ENCODE data around the gene CC2D2A.

CC2D2A gene

DNA sequence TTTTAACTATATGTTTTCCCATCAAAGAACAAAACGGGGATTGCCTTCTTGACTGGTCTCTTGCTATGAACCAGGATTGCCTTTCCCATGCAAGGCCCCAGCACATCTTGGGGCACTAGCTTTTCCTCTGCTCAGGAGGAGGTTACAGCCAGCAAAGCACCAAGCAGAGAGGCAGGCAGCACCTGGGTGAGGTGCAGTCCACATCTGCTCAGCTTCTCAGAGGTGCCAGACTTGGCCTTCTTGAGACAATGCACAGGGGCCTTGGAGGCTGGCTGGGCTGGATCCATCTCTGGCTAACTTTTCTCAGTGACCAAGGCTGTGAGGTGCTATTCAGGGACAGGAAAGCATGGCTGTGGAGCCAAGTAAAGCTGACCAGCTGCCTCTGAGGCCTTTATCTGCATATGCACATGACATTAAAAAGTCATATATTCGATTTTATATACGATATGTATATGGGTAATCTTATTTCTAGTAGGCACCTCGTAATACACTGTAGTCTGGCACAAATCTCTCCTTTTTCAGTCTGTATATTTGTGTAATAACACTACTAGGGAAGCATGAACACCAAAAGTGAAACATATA lies 86.9 kb downstream of the CC2D2A start:
- no peak for DNase-seq (ENCODE audit: low spot score)
- TF ChIP-seq, protein P1, sequence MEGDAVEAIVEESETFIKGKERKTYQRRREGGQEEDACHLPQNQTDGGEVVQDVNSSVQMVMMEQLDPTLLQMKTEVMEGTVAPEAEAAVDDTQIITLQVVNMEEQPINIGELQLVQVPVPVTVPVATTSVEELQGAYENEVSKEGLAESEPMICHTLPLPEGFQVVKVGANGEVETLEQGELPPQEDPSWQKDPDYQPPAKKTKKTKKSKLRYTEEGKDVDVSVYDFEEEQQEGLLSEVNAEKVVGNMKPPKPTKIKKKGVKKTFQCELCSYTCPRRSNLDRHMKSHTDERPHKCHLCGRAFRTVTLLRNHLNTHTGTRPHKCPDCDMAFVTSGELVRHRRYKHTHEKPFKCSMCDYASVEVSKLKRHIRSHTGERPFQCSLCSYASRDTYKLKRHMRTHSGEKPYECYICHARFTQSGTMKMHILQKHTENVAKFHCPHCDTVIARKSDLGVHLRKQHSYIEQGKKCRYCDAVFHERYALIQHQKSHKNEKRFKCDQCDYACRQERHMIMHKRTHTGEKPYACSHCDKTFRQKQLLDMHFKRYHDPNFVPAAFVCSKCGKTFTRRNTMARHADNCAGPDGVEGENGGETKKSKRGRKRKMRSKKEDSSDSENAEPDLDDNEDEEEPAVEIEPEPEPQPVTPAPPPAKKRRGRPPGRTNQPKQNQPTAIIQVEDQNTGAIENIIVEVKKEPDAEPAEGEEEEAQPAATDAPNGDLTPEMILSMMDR (IDR thresholded peaks at IDR 0.05; ENCODE audit: extremely low read depth, insufficient read depth, missing control alignments) = no peak
- in situ Hi-C loops (cut with MboI; ENCODE audit: low pct_unique_long_range_greater_than_20kb, low sequenced_read_pairs, unreplicated experiment) = no loop called here

DNA sequence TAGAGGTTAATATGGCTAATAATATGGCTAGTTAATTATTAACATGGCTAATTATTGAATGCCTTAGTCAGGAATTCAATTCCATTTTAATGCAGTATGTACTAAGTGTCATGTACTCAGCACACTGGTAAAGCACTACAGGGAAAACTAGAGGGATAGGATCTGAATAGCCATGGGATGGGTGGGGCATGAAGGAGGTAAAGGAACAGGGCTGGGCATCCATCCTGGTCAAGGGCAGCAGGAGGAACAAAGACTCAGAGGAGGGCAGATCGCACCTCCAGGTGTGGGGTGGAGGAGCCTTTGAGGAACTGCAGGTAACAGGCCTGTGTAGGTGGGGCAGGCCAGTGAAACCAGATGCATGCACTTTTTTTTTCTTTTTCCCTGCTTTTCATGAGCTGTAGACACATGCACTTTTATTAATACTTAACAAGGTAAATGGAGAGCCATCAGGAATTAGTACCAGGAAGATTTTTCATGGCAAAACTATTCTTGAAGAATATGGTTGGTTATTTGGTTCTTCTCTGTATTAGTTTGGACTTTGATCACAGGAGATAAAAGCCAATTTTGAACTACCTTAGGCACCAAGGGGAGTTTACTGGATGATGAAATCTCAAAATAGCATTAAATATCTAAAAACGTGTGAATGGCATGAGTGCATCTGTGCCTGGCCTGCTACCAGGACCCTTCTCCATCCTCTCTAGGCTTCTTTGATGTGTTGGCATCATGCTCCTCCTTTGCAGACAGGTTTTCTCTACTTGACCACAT lies 88.3 kb downstream of the CC2D2A start:
- no peak for DNase-seq (ENCODE audit: low spot score)
- TF ChIP-seq, protein P1 (IDR thresholded peaks at IDR 0.05; ENCODE audit: extremely low read depth, insufficient read depth, missing control alignments) = no peak
- in situ Hi-C loops (cut with MboI; ENCODE audit: low pct_unique_long_range_greater_than_20kb, low sequenced_read_pairs, unreplicated experiment) = no loop called here

DNA sequence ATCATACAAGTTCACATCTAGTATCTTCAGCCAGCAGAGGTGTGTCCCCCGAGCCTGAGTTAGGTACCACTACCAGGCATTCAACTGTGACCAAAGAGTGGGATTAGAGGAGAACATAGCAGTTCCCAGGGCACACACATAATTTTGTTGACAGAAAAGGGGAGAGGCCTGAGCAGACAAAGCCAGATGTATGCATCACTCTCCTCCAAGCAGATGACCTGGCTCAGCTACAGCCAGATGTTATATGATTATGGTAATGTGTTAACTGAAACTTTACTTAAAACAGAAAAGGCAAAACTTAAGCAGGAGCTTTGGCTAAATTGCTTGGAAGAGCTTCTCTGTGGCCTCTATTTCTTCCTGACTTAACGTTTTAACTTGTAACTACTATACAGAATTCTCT lies 88.9 kb downstream of the CC2D2A start:
- in situ Hi-C loops (cut with MboI; ENCODE audit: low pct_unique_long_range_greater_than_20kb, low sequenced_read_pairs, unreplicated experiment) = no loop called here
- DNase-seq (ENCODE audit: low spot score) = no peak
- TF ChIP-seq, protein P1 (IDR thresholded peaks at IDR 0.05; ENCODE audit: extremely low read depth, insufficient read depth, missing control alignments) = no peak

DNA sequence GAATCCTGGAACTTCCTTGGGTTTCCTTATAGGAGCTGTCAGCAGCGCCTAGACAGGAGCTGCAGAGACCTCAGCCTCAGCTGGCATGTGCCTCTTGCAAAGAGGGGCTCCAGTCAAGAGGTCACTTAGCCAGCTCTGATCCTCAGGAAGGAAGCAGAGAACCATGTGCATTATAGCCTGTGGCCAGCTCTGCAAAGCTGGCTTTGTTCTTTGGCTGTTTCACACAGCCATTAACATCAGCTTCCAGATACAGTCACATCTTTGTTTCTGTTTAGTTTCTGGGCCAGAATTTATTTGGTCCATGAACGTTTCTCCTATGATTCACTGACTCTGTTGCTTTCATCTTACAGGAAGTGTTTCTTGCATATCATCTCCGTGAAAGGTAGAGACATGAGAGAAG lies 92.4 kb downstream of the CC2D2A start:
- no peak for DNase-seq (ENCODE audit: low spot score)
- in situ Hi-C loops (cut with MboI; ENCODE audit: low pct_unique_long_range_greater_than_20kb, low sequenced_read_pairs, unreplicated experiment) = no loop called here
- TF ChIP-seq, protein P1 (IDR thresholded peaks at IDR 0.05; ENCODE audit: extremely low read depth, insufficient read depth, missing control alignments) = no peak

DNA sequence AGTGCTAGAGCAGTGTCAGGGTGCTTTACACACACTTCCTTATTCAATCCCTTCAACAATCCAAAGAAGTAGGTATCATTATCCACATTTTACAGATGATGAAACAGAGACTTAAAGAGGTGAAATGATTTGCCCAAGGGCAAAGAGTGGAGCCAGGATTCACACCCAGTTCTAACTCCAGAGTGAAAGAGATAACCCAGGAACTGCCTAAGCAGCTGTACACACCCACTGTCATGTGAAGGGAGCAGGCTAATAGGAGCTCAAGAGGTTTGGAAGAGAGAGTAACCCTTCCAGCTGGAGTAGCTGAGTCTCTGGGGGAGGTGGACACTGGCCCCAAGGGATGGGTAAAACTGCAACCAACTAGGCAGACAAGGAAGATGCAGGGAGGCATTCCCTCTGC lies 92.9 kb downstream of the CC2D2A start:
- in situ Hi-C loops (cut with MboI; ENCODE audit: low pct_unique_long_range_greater_than_20kb, low sequenced_read_pairs, unreplicated experiment) = no loop called here

DNA sequence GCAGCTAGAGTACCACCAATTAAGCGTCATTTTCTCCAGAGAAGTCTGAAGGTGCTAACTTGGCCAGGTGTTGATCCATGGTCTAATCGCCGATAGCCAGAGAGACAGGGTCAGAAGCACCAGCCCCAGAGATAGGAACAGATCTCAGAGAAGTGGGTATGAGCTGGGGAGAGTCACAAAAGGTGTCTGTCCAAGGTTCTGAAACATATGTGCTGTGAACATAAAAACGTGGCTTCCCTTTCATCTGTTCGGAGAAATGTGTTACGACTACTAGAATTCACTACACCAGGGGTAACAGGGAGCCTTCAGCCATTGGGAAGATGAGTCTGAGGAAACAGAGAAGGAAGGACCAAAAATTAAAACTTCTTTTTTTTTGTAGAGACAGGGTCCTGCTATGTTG lies 94.2 kb downstream of the CC2D2A start:
- no peak for DNase-seq (ENCODE audit: low spot score)
- TF ChIP-seq, protein P1 (IDR thresholded peaks at IDR 0.05; ENCODE audit: extremely low read depth, insufficient read depth, missing control alignments) = no peak
- in situ Hi-C loops (cut with MboI; ENCODE audit: low pct_unique_long_range_greater_than_20kb, low sequenced_read_pairs, unreplicated experiment) = no loop called here

More for the DNA sequence above, 92.9 kb downstream of the CC2D2A start:
- DNase-seq (ENCODE audit: low spot score) = no peak
- TF ChIP-seq, protein P1 (IDR thresholded peaks at IDR 0.05; ENCODE audit: extremely low read depth, insufficient read depth, missing control alignments) = no peak
